Mesenchymal stem cell (in vitro differentiated cells and primary cell): ENCODE results near the gene SUMO4. TPM values are rescaled to one million over a fixed set of nuclear protein-coding genes. Genes with fewer than 3 reads are reported as not detected.

Experiments
- DNase-seq: peaks from one replicate; pipeline ENCODE4 v3.0.0-alpha.2; 2013
- H2AFZ ChIP-seq: one replicate; pipeline ENCODE4 v1.6.1; 2013; ENCODE audit warnings: low read depth, mild to moderate bottlenecking, control low read depth, inconsistent platforms, low read length, moderate library complexity
- H2AK5ac ChIP-seq: 2 replicates; pipeline ENCODE4 v1.6.1; 2013; ENCODE audit warnings: low read length, moderate library complexity, mild to moderate bottlenecking, inconsistent platforms; ENCODE audit not compliant: severe bottlenecking
- H2BK120ac ChIP-seq: one replicate; pipeline ENCODE4 v1.6.1; 2013; ENCODE audit warnings: low read depth, mild to moderate bottlenecking, inconsistent platforms, low read length, moderate library complexity
- H2BK12ac ChIP-seq, 2 experiments: one replicate each; pipeline ENCODE4 v1.6.1; 2013; ENCODE audit warnings: inconsistent platforms in 2 of 2, low read length in 2 of 2, mild to moderate bottlenecking in 2 of 2, moderate library complexity in 2 of 2, control low read depth in 1 of 2
- H2BK15ac ChIP-seq: one replicate; pipeline ENCODE4 v1.6.1; 2013; ENCODE audit warnings: mild to moderate bottlenecking, low read depth, inconsistent platforms; ENCODE audit not compliant: poor library complexity, severe bottlenecking
- H2BK5ac ChIP-seq: 2 replicates; pipeline ENCODE4 v1.6.1; 2013; ENCODE audit warnings: low read depth, mild to moderate bottlenecking, low read length, control low read depth, inconsistent platforms; ENCODE audit not compliant: poor library complexity, severe bottlenecking
- H3K14ac ChIP-seq, 2 experiments: one replicate each; pipeline ENCODE4 v1.6.1; 2013; ENCODE audit warnings: inconsistent platforms in 2 of 2, low read length in 2 of 2, control low read depth in 1 of 2, mild to moderate bottlenecking in 1 of 2, moderate library complexity in 1 of 2
- H3K18ac ChIP-seq, 2 experiments: one replicate each; pipeline ENCODE4 v1.6.1; 2013; ENCODE audit warnings: inconsistent platforms in 2 of 2, low read length in 2 of 2, control low read depth in 1 of 2, low read depth in 1 of 2, mild to moderate bottlenecking in 1 of 2
- H3K23ac ChIP-seq, 2 experiments: one replicate each; pipeline ENCODE4 v1.6.1; 2013; ENCODE audit warnings: inconsistent platforms in 2 of 2, low read length in 2 of 2, mild to moderate bottlenecking in 2 of 2, moderate library complexity in 2 of 2, control low read depth in 1 of 2
- H3K27ac ChIP-seq: 2 replicates; pipeline ENCODE4 v1.5.1; 2013; ENCODE audit warnings: mild to moderate bottlenecking, moderate library complexity, low read length, control low read depth, inconsistent platforms; ENCODE audit not compliant: poor library complexity, severe bottlenecking
- H3K27me3 ChIP-seq, 2 experiments: 2 replicates each; pipeline versions ENCODE4 v1.6.1 to v1.7.0; 2013; ENCODE audit warnings: low read length in 2 of 2, mild to moderate bottlenecking in 2 of 2, moderate library complexity in 2 of 2, control low read depth in 1 of 2, inconsistent platforms in 1 of 2; ENCODE audit not compliant: control insufficient read depth in 1 of 2, insufficient read depth in 1 of 2
- H3K36me3 ChIP-seq, 2 experiments: 2 replicates each; pipeline versions ENCODE4 v1.6.1 to v1.7.0; 2013; ENCODE audit warnings: low read length in 2 of 2, control low read depth in 1 of 2, inconsistent platforms in 1 of 2, low read depth in 1 of 2, mild to moderate bottlenecking in 1 of 2; ENCODE audit not compliant: insufficient read depth in 2 of 2, control insufficient read depth in 1 of 2
- H3K4ac ChIP-seq, 2 experiments: one replicate each; pipeline ENCODE4 v1.6.1; 2013; ENCODE audit warnings: inconsistent platforms in 2 of 2, low read length in 2 of 2, mild to moderate bottlenecking in 2 of 2, moderate library complexity in 2 of 2, control low read depth in 1 of 2, low read depth in 1 of 2
- H3K4me1 ChIP-seq: 2 replicates; pipeline ENCODE4 v1.6.1; 2013; ENCODE audit warnings: low read depth, low read length, control low read depth; ENCODE audit not compliant: control insufficient read depth, insufficient read depth
- H3K4me2 ChIP-seq: 2 replicates; pipeline ENCODE4 v1.6.1; 2013; ENCODE audit warnings: low read length, mild to moderate bottlenecking, inconsistent platforms; ENCODE audit not compliant: poor library complexity, severe bottlenecking
- H3K4me3 ChIP-seq, 2 experiments: 2 replicates each; pipeline versions ENCODE4 v1.5.1 to v1.7.0; 2013; ENCODE audit warnings: low read length in 2 of 2, mild to moderate bottlenecking in 2 of 2, control low read depth in 1 of 2, low read depth in 1 of 2; ENCODE audit not compliant: insufficient read depth in 1 of 2
- H3K79me1 ChIP-seq: replicated peaks from 2 replicates; pipeline ENCODE4 v1.6.1; 2013; ENCODE audit warnings: mild to moderate bottlenecking, control low read depth, low read length, inconsistent platforms; ENCODE audit not compliant: poor library complexity, severe bottlenecking
- H3K9ac ChIP-seq: 2 replicates; pipeline ENCODE4 v1.7.0; 2013; ENCODE audit warnings: mild to moderate bottlenecking, low read length, moderate library complexity
- H3K9me3 ChIP-seq: 2 replicates; pipeline ENCODE4 v1.7.0; 2013; ENCODE audit warnings: mild to moderate bottlenecking, low read length; ENCODE audit not compliant: control insufficient read depth
- H4K8ac ChIP-seq: one replicate; pipeline ENCODE4 v1.6.1; 2013; ENCODE audit warnings: inconsistent platforms, mild to moderate bottlenecking, low read length, moderate library complexity
- H4K91ac ChIP-seq: one replicate; pipeline ENCODE4 v1.6.1; 2013; ENCODE audit warnings: mild to moderate bottlenecking, low read length, inconsistent platforms
- WGBS: methylation state at CpG from one replicate; pipeline ENCODE4 v1.1.7; 2013; ENCODE audit warnings: mixed read lengths; 5-methylcytosine and 5-hydroxymethylcytosine counted together
- polyA plus RNA-seq, 2 experiments: library from polyadenylated mRNA; stranded (reverse); fragments of 200-250 nt; gene quantifications; one replicate each; pipeline ENCODE4 v1.2.3, GENCODE V29; 2013

Gene SUMO4
- 0.14 TPM for polyA plus RNA-seq (2013, experiment 1 of 2)
- 0.11 TPM for polyA plus RNA-seq (2013, experiment 2 of 2)

GRCh38 chr6:149400050-149400449, at the start of gene SUMO4:
Gene SUMO4, plus strand, starts transcription at chr6:149400262. Its CDS starts 130 bp downstream, at chr6:149400392.
- Histone ChIP-seq H4K8ac (no peak within 1 kb of the TSS), H2BK5ac (no peak within 1 kb of the TSS), H3K4me1 (no peaks in the 10 kb centered on the region), H3K9ac (no peak within 1 kb of the TSS), H3K79me1 (peaks cover 13% of the 10 kb centered on the region), H3K27me3 (no peaks in the 10 kb centered on the region), H3K36me3 (peaks cover 9 to 84% of the 10 kb centered on the region in 2 experiments), H4K91ac (no peak within 1 kb of the TSS), H3K4ac (no peak within 1 kb of the TSS), H3K27ac (no peak within 1 kb of the TSS), H3K4me3 (no peak within 1 kb of the TSS), H2BK15ac (no peak within 1 kb of the TSS), H2AK5ac (no peak within 1 kb of the TSS), H2BK120ac (no peak within 1 kb of the TSS), H2BK12ac (no peak within 1 kb of the TSS), H3K23ac (no peak within 1 kb of the TSS), H3K9me3 (no peaks in the 10 kb centered on the region), H2AFZ (no peak within 1 kb of the TSS), H3K18ac (no peak within 1 kb of the TSS), H3K4me2 (no peak within 1 kb of the TSS), H3K14ac (no peak within 1 kb of the TSS)
- DNase-seq, result no peak
- 98% methylated on average over 11 of the region's 11 CpGs for WGBS

- no peak overlapping the region for H4K91ac ChIP-seq
- no peak overlapping the region for H2BK15ac ChIP-seq
- no peak overlapping the region for H3K4me3 ChIP-seq
- H2AFZ ChIP-seq, result no peak overlapping the region
- H3K18ac ChIP-seq, result no peak overlapping the region
- no peak overlapping the region for H3K23ac ChIP-seq
- H2BK5ac ChIP-seq, result no peak overlapping the region
- no peak overlapping the region for H3K9ac ChIP-seq
- no peak overlapping the region for H3K27ac ChIP-seq
- no peaks in the 10 kb centered on the region for H3K79me1 ChIP-seq
- H2BK120ac ChIP-seq, result no peak overlapping the region
- no peaks in the 10 kb centered on the region for H3K4me1 ChIP-seq
- WGBS, result 100% methylated on average over 1 of the region's 2 CpGs
- H3K27me3 ChIP-seq, result no peaks in the 10 kb centered on the region
- no peak overlapping the region for H2AK5ac ChIP-seq
- no peak for DNase-seq
- no peaks in the 10 kb centered on the region for H3K9me3 ChIP-seq
- H3K4me2 ChIP-seq, result no peak overlapping the region
- H3K4ac ChIP-seq, result no peak overlapping the region
- no peak overlapping the region for H2BK12ac ChIP-seq
- no peak overlapping the region for H3K14ac ChIP-seq
- H4K8ac ChIP-seq, result no peak overlapping the region
- H3K36me3 ChIP-seq, result no peaks in the 10 kb centered on the region
Measured at GRCh38 chr6:149354009-149354408, 46.1 kb upstream of the SUMO4 start.

DNA sequence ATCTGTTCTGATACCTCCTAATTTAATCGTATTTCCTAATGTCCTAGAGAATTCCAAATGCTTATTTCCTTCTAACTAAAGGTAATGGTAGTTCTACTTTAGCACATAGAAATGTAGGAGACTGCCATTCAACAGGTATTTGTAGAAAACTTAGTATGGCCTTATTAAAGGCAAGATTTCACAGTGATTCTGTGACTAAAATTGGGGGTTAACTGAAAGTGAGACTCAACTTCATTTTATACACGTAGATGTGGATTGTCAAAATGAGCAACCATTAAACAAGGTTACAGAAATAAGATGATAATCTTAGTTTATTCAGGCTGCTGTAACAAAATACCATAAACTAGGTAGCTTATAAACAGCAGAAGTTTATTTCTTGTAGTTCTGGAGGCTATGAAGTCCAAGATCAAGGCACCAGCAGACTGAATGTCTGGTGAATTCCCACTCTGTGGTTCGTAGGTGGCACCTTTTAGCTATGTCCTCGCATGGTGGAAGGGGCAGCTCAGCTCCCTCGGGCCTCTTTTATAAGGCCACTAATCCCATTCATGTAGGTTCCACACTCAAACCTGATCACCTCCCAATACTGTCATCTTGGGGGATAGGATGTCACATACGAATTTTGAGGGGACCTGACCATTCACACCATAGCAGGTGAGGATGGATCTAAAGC, 43.8 kb upstream of the SUMO4 start:
- H3K4me3 ChIP-seq, result no peak overlapping the region
- H2BK15ac ChIP-seq, result no peak overlapping the region
- H3K4ac ChIP-seq, result no peak overlapping the region
- H3K9ac ChIP-seq, result no peak overlapping the region
- H2BK120ac ChIP-seq, result no peak overlapping the region
- H3K36me3 ChIP-seq, result peaks cover 0 to under 1% of the 10 kb centered on the region in 2 experiments
- no peak for DNase-seq
- H3K79me1 ChIP-seq, result peaks cover 5% of the 10 kb centered on the region
- no peak overlapping the region for H3K4me2 ChIP-seq
- no peak overlapping the region for H2AK5ac ChIP-seq
- H2BK5ac ChIP-seq, result no peak overlapping the region
- 94% methylated on average over 3 of the region's 6 CpGs for WGBS
- H3K18ac ChIP-seq, result no peak overlapping the region
- no peak overlapping the region for H4K8ac ChIP-seq
- no peak overlapping the region for H4K91ac ChIP-seq
- no peak overlapping the region for H3K27ac ChIP-seq
- H3K27me3 ChIP-seq, result no peaks in the 10 kb centered on the region
- no peaks in the 10 kb centered on the region for H3K4me1 ChIP-seq
- no peak overlapping the region for H3K14ac ChIP-seq
- no peak overlapping the region for H2BK12ac ChIP-seq
- H2AFZ ChIP-seq, result no peak overlapping the region
- H3K23ac ChIP-seq, result no peak overlapping the region
- no peaks in the 10 kb centered on the region for H3K9me3 ChIP-seq

DNA sequence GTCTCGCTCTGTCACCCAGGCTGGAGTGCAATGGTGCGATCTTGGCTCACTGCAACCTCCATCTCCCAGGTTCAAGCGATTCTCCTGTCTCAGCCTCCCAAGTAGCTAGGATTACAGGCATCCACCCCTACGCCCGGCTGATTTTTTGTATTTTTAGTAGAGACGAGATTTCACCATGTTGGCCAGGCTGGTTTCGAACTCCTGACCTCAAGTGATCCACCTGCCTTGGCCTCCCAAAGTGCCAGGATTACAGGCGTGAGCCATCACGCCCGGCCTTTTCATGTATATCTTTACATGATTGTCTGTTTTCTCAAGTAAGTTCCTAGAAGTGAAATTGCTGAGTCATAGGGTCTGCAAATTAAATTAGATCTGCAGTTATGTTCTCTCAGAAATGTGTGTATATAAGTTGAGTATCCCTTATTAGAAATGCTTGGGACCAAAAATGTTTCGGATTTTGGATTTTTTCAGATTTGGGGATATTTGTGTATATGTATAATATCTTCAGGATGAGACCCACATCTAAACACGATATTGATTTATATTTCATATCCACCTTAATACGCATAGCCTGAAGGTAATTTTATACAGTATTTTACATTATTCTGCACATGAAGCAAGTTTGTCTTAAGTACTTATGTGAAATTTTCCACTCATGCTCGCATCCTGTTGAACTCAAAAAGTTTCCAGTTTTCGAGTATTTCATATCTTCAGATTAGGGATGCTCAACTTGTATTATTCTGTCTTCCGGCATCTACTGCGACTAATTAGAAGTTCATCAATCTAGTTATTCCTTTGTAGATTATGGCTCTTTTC, 42.1 kb upstream of the SUMO4 start:
- WGBS, result 95% methylated on average over 14 of the region's 17 CpGs
- no peak overlapping the region for H2BK120ac ChIP-seq
- no peak overlapping the region for H4K91ac ChIP-seq
- H2BK5ac ChIP-seq, result no peak overlapping the region
- H3K4me1 ChIP-seq, result no peaks in the 10 kb centered on the region
- H4K8ac ChIP-seq, result no peak overlapping the region
- no peak overlapping the region for H3K14ac ChIP-seq
- H2AK5ac ChIP-seq, result no peak overlapping the region
- peaks cover 0 to 3% of the 10 kb centered on the region in 2 experiments for H3K36me3 ChIP-seq
- DNase-seq, result no peak
- H3K9me3 ChIP-seq, result no peaks in the 10 kb centered on the region
- H3K9ac ChIP-seq, result no peak overlapping the region
- H2BK15ac ChIP-seq, result no peak overlapping the region
- H3K27me3 ChIP-seq, result no peaks in the 10 kb centered on the region
- H3K79me1 ChIP-seq, result peaks cover 7% of the 10 kb centered on the region
- H3K18ac ChIP-seq, result no peak overlapping the region
- H3K27ac ChIP-seq, result no peak overlapping the region
- no peak overlapping the region for H2BK12ac ChIP-seq
- H3K4me2 ChIP-seq, result no peak overlapping the region
- no peak overlapping the region for H2AFZ ChIP-seq
- no peak overlapping the region for H3K4me3 ChIP-seq
- H3K4ac ChIP-seq, result no peak overlapping the region
- no peak overlapping the region for H3K23ac ChIP-seq
